ENCODE measurements around the gene EMX2.

EMX2 gene

GRCh38 chr10:117590101-117590875 is 47.7 kb downstream of the EMX2 start:
- no peak for DNase-seq (ENCODE audit: low read depth)
- TF ChIP-seq CTCF (IDR thresholded peaks at IDR 0.05; ENCODE audit: low read length, missing control alignments), result no peak
- no peak overlapping the region for H3K4me3 ChIP-seq (replicated peaks; ENCODE audit: low read depth, low read length)

GRCh38 chr10:117591043-117591442 is 48.5 kb downstream of the EMX2 start:
- no peak for DNase-seq (ENCODE audit: low read depth)
- no peak overlapping the region for H3K4me3 ChIP-seq (replicated peaks; ENCODE audit: low read depth, low read length)
- TF ChIP-seq CTCF (IDR thresholded peaks at IDR 0.05; ENCODE audit: low read length, missing control alignments), result no peak

- H3K4me3 ChIP-seq (replicated peaks; ENCODE audit: low read depth, low read length), result no peak overlapping the region
- DNase-seq (ENCODE audit: low read depth), result no peak
- TF ChIP-seq CTCF (IDR thresholded peaks at IDR 0.05; ENCODE audit: low read length, missing control alignments), result no peak
Measured at GRCh38 chr10:117594722-117595121, 52.2 kb downstream of the EMX2 start.

GRCh38 chr10:117596706-117597105 is 54.2 kb downstream of the EMX2 start:
- TF ChIP-seq CTCF (IDR thresholded peaks at IDR 0.05; ENCODE audit: low read length, missing control alignments), result no peak
- DNase-seq (ENCODE audit: low read depth), result no peak
- no peak overlapping the region for H3K4me3 ChIP-seq (replicated peaks; ENCODE audit: low read depth, low read length)

GRCh38 chr10:117597216-117597615 is 54.7 kb downstream of the EMX2 start:
- no peak for TF ChIP-seq CTCF (IDR thresholded peaks at IDR 0.05; ENCODE audit: low read length, missing control alignments)
- H3K4me3 ChIP-seq (replicated peaks; ENCODE audit: low read depth, low read length), result no peak overlapping the region
- DNase-seq (ENCODE audit: low read depth), result no peak

Measured in fibroblast of pulmonary artery (primary cell).